Fibroblast of the aortic adventitia (primary cell): ENCODE measurements around the gene BABAM2. TPM values are rescaled to one million over a fixed set of nuclear protein-coding genes. Genes with fewer than 3 reads are reported as not detected.

Experiments used
- DNase-seq: peaks from one replicate; pipeline ENCODE4 v3.0.0-alpha.2; 2010; ENCODE audit warnings: low read depth
- H3K4me3 ChIP-seq: 2 replicates; pipeline ENCODE4 v1.5.1; 2011; ENCODE audit warnings: low read depth, mild to moderate bottlenecking, control low read depth, low read length, moderate library complexity
- total RNA-seq: library from RNA; depleted of rRNA; stranded (reverse); fragments of >200 nt; gene quantifications from 2 replicates; pipeline ENCODE4 v1.2.3, GENCODE V29; 2012; ENCODE audit warnings: low replicate concordance
- TF ChIP-seq, protein P1 (sequence below): IDR thresholded peaks from 2 replicates; pipeline ENCODE4 v1.5.1; 2011; ENCODE audit warnings: mild to moderate bottlenecking, low read length, control low read depth, inconsistent platforms; ENCODE audit not compliant: insufficient read depth

BABAM2 gene
- total RNA-seq, 1 donor: 45.3 TPM

DNA sequence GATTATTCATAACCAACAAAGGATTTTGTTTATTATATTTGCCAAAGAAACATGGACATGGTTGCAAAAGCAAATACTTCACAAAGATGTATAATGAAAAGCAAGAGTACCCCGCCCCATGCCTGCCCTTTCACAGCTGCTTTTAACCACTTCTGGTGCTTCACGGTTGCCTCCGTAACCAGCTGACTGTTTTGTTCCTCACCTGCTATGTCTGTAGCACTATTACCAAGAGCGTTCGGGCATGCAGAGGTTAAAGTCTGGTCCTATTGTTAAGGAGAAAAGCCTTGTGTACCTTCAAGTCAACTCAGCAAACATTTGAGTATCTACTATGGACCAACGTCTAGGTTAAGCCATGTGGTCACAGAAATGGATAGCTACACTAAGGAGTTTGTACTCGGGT lies 386.9 kb downstream of the BABAM2 start:
- DNase-seq: no peak
- TF ChIP-seq, protein P1, sequence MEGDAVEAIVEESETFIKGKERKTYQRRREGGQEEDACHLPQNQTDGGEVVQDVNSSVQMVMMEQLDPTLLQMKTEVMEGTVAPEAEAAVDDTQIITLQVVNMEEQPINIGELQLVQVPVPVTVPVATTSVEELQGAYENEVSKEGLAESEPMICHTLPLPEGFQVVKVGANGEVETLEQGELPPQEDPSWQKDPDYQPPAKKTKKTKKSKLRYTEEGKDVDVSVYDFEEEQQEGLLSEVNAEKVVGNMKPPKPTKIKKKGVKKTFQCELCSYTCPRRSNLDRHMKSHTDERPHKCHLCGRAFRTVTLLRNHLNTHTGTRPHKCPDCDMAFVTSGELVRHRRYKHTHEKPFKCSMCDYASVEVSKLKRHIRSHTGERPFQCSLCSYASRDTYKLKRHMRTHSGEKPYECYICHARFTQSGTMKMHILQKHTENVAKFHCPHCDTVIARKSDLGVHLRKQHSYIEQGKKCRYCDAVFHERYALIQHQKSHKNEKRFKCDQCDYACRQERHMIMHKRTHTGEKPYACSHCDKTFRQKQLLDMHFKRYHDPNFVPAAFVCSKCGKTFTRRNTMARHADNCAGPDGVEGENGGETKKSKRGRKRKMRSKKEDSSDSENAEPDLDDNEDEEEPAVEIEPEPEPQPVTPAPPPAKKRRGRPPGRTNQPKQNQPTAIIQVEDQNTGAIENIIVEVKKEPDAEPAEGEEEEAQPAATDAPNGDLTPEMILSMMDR: no peak
- no peak overlapping the region for H3K4me3 ChIP-seq

DNA sequence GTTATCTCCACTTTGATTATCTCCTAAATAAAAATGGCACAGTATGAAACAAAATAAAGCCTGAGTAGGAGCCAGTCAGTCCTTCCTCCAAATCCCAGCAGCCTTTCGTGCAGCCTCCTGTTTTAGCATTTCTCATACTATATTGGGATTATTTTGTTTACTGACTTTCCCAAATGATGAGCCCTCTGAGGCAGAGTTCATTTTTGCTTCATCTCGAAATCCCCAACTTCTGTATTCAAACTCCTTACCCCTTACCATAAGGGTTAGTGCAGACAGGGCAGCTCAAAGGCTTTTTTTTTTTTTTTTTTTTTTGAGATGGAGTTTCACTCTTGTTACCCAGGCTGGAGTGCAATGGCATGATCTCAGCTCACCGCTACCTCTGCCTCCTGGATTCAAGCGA lies 388.8 kb downstream of the BABAM2 start:
- H3K4me3 ChIP-seq: no peak overlapping the region
- TF ChIP-seq, protein P1: no peak
- no peak for DNase-seq

GRCh38 chr2:28280619-28281018 lies 390.1 kb downstream of the BABAM2 start:
- TF ChIP-seq, protein P1: no peak
- DNase-seq: no peak
- H3K4me3 ChIP-seq: no peak overlapping the region

GRCh38 chr2:28281739-28282138 lies 391.2 kb downstream of the BABAM2 start:
- TF ChIP-seq, protein P1: no peak
- no peak for DNase-seq
- no peak overlapping the region for H3K4me3 ChIP-seq

DNA sequence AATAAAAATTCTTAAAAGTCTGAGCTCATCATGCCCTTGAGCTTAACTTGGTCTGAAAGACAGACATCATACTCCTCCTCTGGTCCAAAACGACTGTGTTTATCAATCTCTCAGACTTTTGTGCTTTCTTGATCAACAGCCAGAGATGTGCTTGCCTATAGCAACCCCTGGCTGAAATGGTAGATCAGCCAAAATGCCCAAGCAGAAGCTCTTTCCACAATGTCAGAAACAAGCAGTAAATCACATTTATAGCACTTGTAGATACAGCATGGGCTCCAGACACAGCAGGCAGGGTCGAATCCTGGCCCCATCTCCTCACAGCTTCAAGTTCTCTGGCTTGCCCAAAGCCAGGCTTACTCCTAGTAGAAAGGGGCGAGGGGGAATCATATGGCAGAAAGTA lies 391.7 kb downstream of the BABAM2 start:
- no peak overlapping the region for H3K4me3 ChIP-seq
- TF ChIP-seq, protein P1: no peak
- no peak for DNase-seq

- no peak for DNase-seq
Observed at GRCh38 chr2:28282861-28283646, 392.5 kb downstream of the BABAM2 start.

More at GRCh38 chr2:28282861-28283646, 392.5 kb downstream of the BABAM2 start:
- no peak overlapping the region for H3K4me3 ChIP-seq
- TF ChIP-seq, protein P1: no peak
